H9 (cell line): ENCODE measurements around the gene FPGS. TPM values are rescaled to one million over a fixed set of nuclear protein-coding genes. Genes with fewer than 3 reads are reported as not detected.

Experiments used
- DNase-seq: peaks from one replicate; pipeline ENCODE4 v3.0.0-alpha.2; 2017
- H2AFZ ChIP-seq: one replicate; pipeline ENCODE4 v1.6.1; 2013; ENCODE audit warnings: mild to moderate bottlenecking, low read length, control low read depth, moderate library complexity
- H2AK5ac ChIP-seq: 2 replicates; pipeline ENCODE4 v1.6.1; 2013; ENCODE audit warnings: low read length, control low read depth, mixed read lengths; ENCODE audit not compliant: insufficient read length
- H2BK120ac ChIP-seq: one replicate; pipeline ENCODE4 v1.6.1; 2013; ENCODE audit warnings: low read depth, mild to moderate bottlenecking, low read length, control low read depth, inconsistent platforms; ENCODE audit not compliant: poor library complexity, severe bottlenecking
- H2BK12ac ChIP-seq: 2 replicates; pipeline ENCODE4 v1.6.1; 2013; ENCODE audit warnings: low read length, control low read depth, mixed read lengths, low read depth; ENCODE audit not compliant: insufficient read length
- H2BK15ac ChIP-seq: 2 replicates; pipeline ENCODE4 v1.6.1; 2013; ENCODE audit warnings: low read depth, low read length, control low read depth
- H2BK20ac ChIP-seq: one replicate; pipeline ENCODE4 v1.6.1; 2013; ENCODE audit warnings: low read depth, mild to moderate bottlenecking, low read length, control low read depth, inconsistent platforms; ENCODE audit not compliant: poor library complexity, severe bottlenecking
- H2BK5ac ChIP-seq: 2 replicates; pipeline ENCODE4 v1.6.1; 2013; ENCODE audit warnings: low read length, control low read depth, mixed read lengths; ENCODE audit not compliant: insufficient read length
- H3K14ac ChIP-seq: 2 replicates; pipeline ENCODE4 v1.6.1; 2013; ENCODE audit warnings: low read length, control low read depth; ENCODE audit not compliant: insufficient read depth
- H3K18ac ChIP-seq: 2 replicates; pipeline ENCODE4 v1.6.1; 2013; ENCODE audit warnings: low read depth, mild to moderate bottlenecking, mixed read lengths, low read length, control low read depth; ENCODE audit not compliant: insufficient read length
- H3K23ac ChIP-seq: 2 replicates; pipeline ENCODE4 v1.6.1; 2013; ENCODE audit warnings: low read length, control low read depth, mixed read lengths, low read depth; ENCODE audit not compliant: insufficient read length
- H3K23me2 ChIP-seq: 2 replicates; pipeline ENCODE4 v1.6.1; 2013; ENCODE audit warnings: low read depth, mild to moderate bottlenecking, mixed read lengths, low read length, control low read depth; ENCODE audit not compliant: insufficient read length, poor library complexity, severe bottlenecking
- H3K27ac ChIP-seq: 2 replicates; pipeline ENCODE4 v1.5.1; 2013; ENCODE audit warnings: low read length, control low read depth, mixed read lengths, low read depth; ENCODE audit not compliant: insufficient read length
- H3K27me3 ChIP-seq: 2 replicates; pipeline ENCODE4 v1.6.1; 2013; ENCODE audit warnings: low read length, control low read depth, inconsistent platforms; ENCODE audit not compliant: insufficient read depth
- H3K4ac ChIP-seq: 2 replicates; pipeline ENCODE4 v1.6.1; 2013; ENCODE audit warnings: low read depth, mild to moderate bottlenecking, control low read depth, inconsistent platforms, low read length, moderate library complexity
- H3K4me1 ChIP-seq: 2 replicates; pipeline ENCODE4 v1.6.1; 2013; ENCODE audit warnings: low read length, control low read depth, inconsistent platforms; ENCODE audit not compliant: insufficient read depth
- H3K4me2 ChIP-seq: 2 replicates; pipeline ENCODE4 v1.6.1; 2013; ENCODE audit warnings: low read length, control low read depth, mixed read lengths; ENCODE audit not compliant: insufficient read length, insufficient read depth
- H3K56ac ChIP-seq: 2 replicates; pipeline ENCODE4 v1.6.1; 2013; ENCODE audit warnings: low read depth, mild to moderate bottlenecking, mixed read lengths, low read length, control low read depth; ENCODE audit not compliant: insufficient read length
- H3K79me1 ChIP-seq: 2 replicates; pipeline ENCODE4 v1.6.1; 2013; ENCODE audit warnings: low read depth, mild to moderate bottlenecking, moderate library complexity, low read length, control low read depth, inconsistent platforms; ENCODE audit not compliant: insufficient read depth, poor library complexity, severe bottlenecking
- H3K79me2 ChIP-seq: 2 replicates; pipeline ENCODE4 v1.6.1; 2013; ENCODE audit warnings: low read length, control low read depth, inconsistent platforms; ENCODE audit not compliant: insufficient read depth
- H3K9ac ChIP-seq: 2 replicates; pipeline ENCODE4 v1.6.1; 2013; ENCODE audit warnings: low read length, control low read depth, mixed read lengths; ENCODE audit not compliant: insufficient read length; ENCODE audit errors: extremely low read depth
- H3K9me3 ChIP-seq: one replicate; pipeline ENCODE4 v1.6.1; 2013; ENCODE audit warnings: low read depth, low read length, inconsistent platforms; ENCODE audit not compliant: control insufficient read depth
- H3T11ph ChIP-seq: one replicate; pipeline ENCODE4 v1.6.1; 2013; ENCODE audit warnings: mild to moderate bottlenecking, low read length, control low read depth, inconsistent platforms
- H4K20me1 ChIP-seq: one replicate; pipeline ENCODE4 v1.6.1; 2013; ENCODE audit not compliant: control insufficient read depth, insufficient read length, insufficient read depth
- H4K5ac ChIP-seq: 2 replicates; pipeline ENCODE4 v1.6.1; 2013; ENCODE audit warnings: low read depth, mild to moderate bottlenecking, mixed read lengths, low read length, control low read depth; ENCODE audit not compliant: insufficient read length
- H4K8ac ChIP-seq: replicated peaks from 2 replicates; pipeline ENCODE4 v1.6.1; 2013; ENCODE audit warnings: low read length, control low read depth, mixed read lengths, low read depth; ENCODE audit not compliant: insufficient read length
- H4K91ac ChIP-seq: 2 replicates; pipeline ENCODE4 v1.6.1; 2013; ENCODE audit warnings: low read depth, mild to moderate bottlenecking, moderate library complexity, mixed read lengths, low read length, control low read depth; ENCODE audit not compliant: insufficient read length
- H3K27ac Mint-ChIP-seq, 3 experiments: 2 replicates in 2 of 3; 3 replicates in 1 of 3; pipeline ENCODE4 v1.8.0; 2020 to 2021; ENCODE audit warnings: mixed read lengths in 3 of 3, mild to moderate bottlenecking in 1 of 3, moderate library complexity in 1 of 3
- H3K27me3 Mint-ChIP-seq: 2 replicates; pipeline ENCODE4 v1.8.0; 2021; ENCODE audit warnings: low read depth, mild to moderate bottlenecking, moderate library complexity, mixed read lengths
- H3K36me3 Mint-ChIP-seq, 3 experiments: 2 replicates in 2 of 3; 3 replicates in 1 of 3; pipeline ENCODE4 v1.8.0; 2020 to 2021; ENCODE audit warnings: low read depth in 3 of 3, mixed read lengths in 3 of 3; ENCODE audit not compliant: insufficient read depth in 1 of 3
- H3K4me1 Mint-ChIP-seq, 2 experiments: 2 replicates each; pipeline ENCODE4 v1.8.0; 2020; ENCODE audit warnings: mixed read lengths in 2 of 2
- H3K4me3 Mint-ChIP-seq, 2 experiments: 2 replicates in 1 of 2; 3 replicates in 1 of 2; pipeline ENCODE4 v1.8.0; 2020 to 2021; ENCODE audit warnings: mild to moderate bottlenecking in 2 of 2, mixed read lengths in 2 of 2, moderate library complexity in 1 of 2
- H3K9me3 Mint-ChIP-seq, 2 experiments: 2 replicates in 1 of 2; 3 replicates in 1 of 2; pipeline ENCODE4 v1.8.0; 2020; ENCODE audit warnings: mild to moderate bottlenecking in 2 of 2, mixed read lengths in 2 of 2, moderate library complexity in 1 of 2
- WGBS: extraction: QIAGEN DNeasy Blood & Tissue Kit; methylation state at CpG from one replicate; pipeline ENCODE4 v1.1.7; 2013; ENCODE audit warnings: missing lambda C conversion rate, low lambda C conversion rate, mixed read lengths; ENCODE audit not compliant: insufficient read length; ENCODE audit errors: extremely low coverage; 5-methylcytosine and 5-hydroxymethylcytosine counted together
- total RNA-seq: library from RNA; stranded (reverse); gene quantifications from 2 replicates; pipeline ENCODE4 v1.2.1, GENCODE V29; 2021
- TF ChIP-seq, protein P1 (sequence below): fragments of 200-600 bp; sonication (generic); conservative IDR thresholded peaks from 3 replicates; pipeline ENCODE4 v1.8.0; 2021; ENCODE audit warnings: antibody characterized with exemption, mild to moderate bottlenecking

FPGS gene
- total RNA-seq, 1 experiment from 2014 or later = 68.4 TPM

DNA sequence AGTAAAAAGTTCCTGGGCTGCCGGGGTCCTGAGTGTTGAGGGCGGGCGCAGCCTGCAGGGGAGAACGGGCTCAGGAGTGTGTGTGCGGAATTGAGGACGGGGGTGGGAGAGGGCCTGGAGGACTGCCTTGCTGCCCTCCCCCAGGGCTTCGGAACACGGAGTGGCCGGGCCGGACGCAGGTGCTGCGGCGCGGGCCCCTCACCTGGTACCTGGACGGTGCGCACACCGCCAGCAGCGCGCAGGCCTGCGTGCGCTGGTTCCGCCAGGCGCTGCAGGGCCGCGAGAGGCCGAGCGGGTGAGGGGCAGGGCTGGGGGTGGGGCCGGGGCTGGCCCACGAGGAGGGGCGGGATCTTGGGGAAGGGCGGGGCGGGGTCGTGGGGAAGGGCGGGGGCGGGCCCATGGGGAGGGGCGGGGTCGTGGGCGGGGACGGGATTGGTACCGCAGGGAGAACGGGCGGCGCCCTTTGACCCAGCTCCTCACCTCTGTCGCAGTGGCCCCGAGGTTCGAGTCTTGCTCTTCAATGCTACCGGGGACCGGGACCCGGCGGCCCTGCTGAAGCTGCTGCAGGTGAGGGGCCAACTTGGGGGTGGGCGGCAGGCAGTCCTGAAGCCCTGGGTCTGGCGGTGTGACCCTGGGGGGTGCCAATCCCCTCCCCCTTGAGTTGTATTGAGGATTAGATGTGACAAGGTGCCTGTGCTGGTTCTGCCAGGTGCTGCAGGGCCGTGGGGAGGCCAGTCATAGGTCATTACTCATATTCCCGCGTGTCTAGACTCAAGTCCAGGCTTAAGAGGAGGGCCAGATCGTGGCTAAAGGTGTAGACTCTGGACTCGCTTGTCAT is 7.1 kb downstream of the FPGS start:
- H3K4me2 ChIP-seq = peak overlapping the region; percentile 41

More for the DNA sequence above, 7.1 kb downstream of the FPGS start:
- Mint-ChIP-seq H3K36me3 (peaks cover 15 to 61% (median 59%) of the 10 kb centered on the region in 3 experiments), H3K4me3 (peak overlapping the region; percentile 22 to 66; a peak in 3 of 5 replicates), H3K4me1 (peaks cover 2 to 7% of the 10 kb centered on the region in 2 experiments; a peak in 3 of 4 replicates), H3K27me3 (no peaks in the 10 kb centered on the region), H3K27ac (no peak overlapping the region), H3K9me3 (no peaks in the 10 kb centered on the region)
- Histone ChIP-seq H3K79me2 (no peaks in the 10 kb centered on the region), H2BK20ac (no peak overlapping the region), H3K23me2 (no peaks in the 10 kb centered on the region), H3K4me1 (no peaks in the 10 kb centered on the region; the same call in 1 of the 2 replicates), H3K18ac (no peak overlapping the region), H3K23ac (no peak overlapping the region), H3K14ac (no peak overlapping the region), H2BK12ac (no peak overlapping the region), H4K8ac (no peak overlapping the region), H3K27me3 (no peaks in the 10 kb centered on the region), H3K79me1 (no peaks in the 10 kb centered on the region), H4K91ac (no peak overlapping the region), H2AK5ac (no peak overlapping the region), H4K5ac (no peak overlapping the region), H3K56ac (no peak overlapping the region), H2BK120ac (no peak overlapping the region), H3K4ac (no peak overlapping the region), H3K27ac (no peak overlapping the region), H3T11ph (no peak overlapping the region), H2AFZ (no peak overlapping the region), H2BK5ac (no peak overlapping the region), H3K9me3 (no peaks in the 10 kb centered on the region), H2BK15ac (no peak overlapping the region), H4K20me1 (no peaks in the 10 kb centered on the region), H3K9ac (no peak overlapping the region)
- TF ChIP-seq, protein P1, sequence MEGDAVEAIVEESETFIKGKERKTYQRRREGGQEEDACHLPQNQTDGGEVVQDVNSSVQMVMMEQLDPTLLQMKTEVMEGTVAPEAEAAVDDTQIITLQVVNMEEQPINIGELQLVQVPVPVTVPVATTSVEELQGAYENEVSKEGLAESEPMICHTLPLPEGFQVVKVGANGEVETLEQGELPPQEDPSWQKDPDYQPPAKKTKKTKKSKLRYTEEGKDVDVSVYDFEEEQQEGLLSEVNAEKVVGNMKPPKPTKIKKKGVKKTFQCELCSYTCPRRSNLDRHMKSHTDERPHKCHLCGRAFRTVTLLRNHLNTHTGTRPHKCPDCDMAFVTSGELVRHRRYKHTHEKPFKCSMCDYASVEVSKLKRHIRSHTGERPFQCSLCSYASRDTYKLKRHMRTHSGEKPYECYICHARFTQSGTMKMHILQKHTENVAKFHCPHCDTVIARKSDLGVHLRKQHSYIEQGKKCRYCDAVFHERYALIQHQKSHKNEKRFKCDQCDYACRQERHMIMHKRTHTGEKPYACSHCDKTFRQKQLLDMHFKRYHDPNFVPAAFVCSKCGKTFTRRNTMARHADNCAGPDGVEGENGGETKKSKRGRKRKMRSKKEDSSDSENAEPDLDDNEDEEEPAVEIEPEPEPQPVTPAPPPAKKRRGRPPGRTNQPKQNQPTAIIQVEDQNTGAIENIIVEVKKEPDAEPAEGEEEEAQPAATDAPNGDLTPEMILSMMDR = no peak
- peak; percentile 82 for DNase-seq
- WGBS = no CpG with 5 or more reads among the region's 57 CpGs
